WTC11 (cell line): ENCODE measurements around the gene ITGB4. TPM values are rescaled to one million over a fixed set of nuclear protein-coding genes. Genes with fewer than 3 reads are reported as not detected.

Source experiments
- EMX1 ChIP-seq: fragments of 250-450 bp; sonication (Bioruptor Pico); IDR thresholded peaks from 2 replicates; pipeline ENCODE4 v1.8.0; 2021; ENCODE audit warnings: mild to moderate bottlenecking
- FOXJ3 ChIP-seq: sonication (generic); formaldehyde crosslinking; IDR thresholded peaks from 2 replicates; pipeline ENCODE4 v1.9.0; 2021; ENCODE audit warnings: missing genetic modification reagents, mild to moderate bottlenecking, borderline replicate concordance
- FOXP1 ChIP-seq: sonication (generic); formaldehyde crosslinking; IDR thresholded peaks from 2 replicates; pipeline ENCODE4 v1.8.0; 2022; ENCODE audit warnings: missing genetic modification reagents, mild to moderate bottlenecking, moderate library complexity, borderline replicate concordance
- GABPB1 ChIP-seq: sonication (generic); formaldehyde crosslinking; IDR thresholded peaks from 2 replicates; pipeline ENCODE4 v1.8.1; 2023; ENCODE audit warnings: mild to moderate bottlenecking, missing genetic modification reagents
- HMGA2 ChIP-seq: fragments of 250-450 bp; sonication (Bioruptor Pico); IDR thresholded peaks from 2 replicates; pipeline ENCODE4 v1.4.0; 2021; ENCODE audit warnings: mild to moderate bottlenecking, moderate library complexity
- KAT7 ChIP-seq: sonication (generic); formaldehyde crosslinking; IDR thresholded peaks from 2 replicates; pipeline ENCODE4 v1.8.1; 2023; ENCODE audit warnings: missing genetic modification reagents, mild to moderate bottlenecking, borderline replicate concordance
- NFATC4 ChIP-seq: fragments of 250-450 bp; sonication (Bioruptor Pico); IDR thresholded peaks from 2 replicates; pipeline ENCODE4 v1.9.0; 2021; ENCODE audit warnings: mild to moderate bottlenecking
- OVOL2 ChIP-seq: fragments of 250-450 bp; sonication (Bioruptor Pico); IDR thresholded peaks from 2 replicates; pipeline ENCODE4 v1.9.0; 2021; ENCODE audit warnings: mild to moderate bottlenecking, borderline replicate concordance
- PRRX2 ChIP-seq: fragments of 250-450 bp; sonication (Bioruptor Pico); IDR thresholded peaks from 2 replicates; pipeline ENCODE4 v1.8.0; 2021; ENCODE audit warnings: mild to moderate bottlenecking
- SP1 ChIP-seq: sonication (generic); formaldehyde crosslinking; conservative IDR thresholded peaks from 2 replicates; pipeline ENCODE4 v1.8.1; 2022; ENCODE audit warnings: missing genetic modification reagents
- ZNF219 ChIP-seq: sonication (generic); formaldehyde crosslinking; IDR thresholded peaks from 2 replicates; pipeline ENCODE4 v1.8.0; 2023; ENCODE audit warnings: missing genetic modification reagents, mild to moderate bottlenecking, borderline replicate concordance
- ZNF232 ChIP-seq: sonication (generic); formaldehyde crosslinking; IDR thresholded peaks from 2 replicates; pipeline ENCODE4 v1.8.0; 2022; ENCODE audit warnings: mild to moderate bottlenecking, missing genetic modification reagents
- total RNA-seq: library from RNA; stranded (reverse); gene quantifications from 3 replicates; pipeline ENCODE4 v1.2.3, GENCODE V29; 2021
- TF ChIP-seq, protein P1 (sequence below): fragments of 250-450 bp; sonication (Bioruptor Pico); IDR thresholded peaks from 2 replicates; pipeline ENCODE4 v1.9.0; 2021; ENCODE audit warnings: mild to moderate bottlenecking, borderline replicate concordance
- TF ChIP-seq, protein P2 (sequence below): sonication (generic); formaldehyde crosslinking; IDR thresholded peaks from 2 replicates; pipeline ENCODE4 v1.8.1; 2023; ENCODE audit warnings: mild to moderate bottlenecking, missing genetic modification reagents, moderate library complexity
- TF ChIP-seq, protein P3 (sequence below): sonication (generic); formaldehyde crosslinking; IDR thresholded peaks from 2 replicates; pipeline ENCODE4 v1.8.1; 2023; ENCODE audit warnings: mild to moderate bottlenecking, missing genetic modification reagents, moderate library complexity
- TF ChIP-seq, protein P4 (sequence below): sonication (generic); formaldehyde crosslinking; IDR thresholded peaks from 2 replicates; pipeline ENCODE4 v1.8.1; 2023; ENCODE audit warnings: mild to moderate bottlenecking, missing genetic modification reagents
- TF ChIP-seq, protein P5 (sequence below): fragments of 250-450 bp; sonication (Bioruptor Pico); IDR thresholded peaks from 2 replicates; pipeline ENCODE4 v1.9.0; 2021; ENCODE audit warnings: mild to moderate bottlenecking
- TF ChIP-seq, protein P6 (sequence below): sonication (generic); formaldehyde crosslinking; IDR thresholded peaks from 2 replicates; pipeline ENCODE4 v1.8.1; 2022; ENCODE audit warnings: mild to moderate bottlenecking, moderate library complexity, missing genetic modification reagents

The ITGB4 gene
- total RNA-seq, 1 experiment from 2014 or later: 9.5 TPM

DNA sequence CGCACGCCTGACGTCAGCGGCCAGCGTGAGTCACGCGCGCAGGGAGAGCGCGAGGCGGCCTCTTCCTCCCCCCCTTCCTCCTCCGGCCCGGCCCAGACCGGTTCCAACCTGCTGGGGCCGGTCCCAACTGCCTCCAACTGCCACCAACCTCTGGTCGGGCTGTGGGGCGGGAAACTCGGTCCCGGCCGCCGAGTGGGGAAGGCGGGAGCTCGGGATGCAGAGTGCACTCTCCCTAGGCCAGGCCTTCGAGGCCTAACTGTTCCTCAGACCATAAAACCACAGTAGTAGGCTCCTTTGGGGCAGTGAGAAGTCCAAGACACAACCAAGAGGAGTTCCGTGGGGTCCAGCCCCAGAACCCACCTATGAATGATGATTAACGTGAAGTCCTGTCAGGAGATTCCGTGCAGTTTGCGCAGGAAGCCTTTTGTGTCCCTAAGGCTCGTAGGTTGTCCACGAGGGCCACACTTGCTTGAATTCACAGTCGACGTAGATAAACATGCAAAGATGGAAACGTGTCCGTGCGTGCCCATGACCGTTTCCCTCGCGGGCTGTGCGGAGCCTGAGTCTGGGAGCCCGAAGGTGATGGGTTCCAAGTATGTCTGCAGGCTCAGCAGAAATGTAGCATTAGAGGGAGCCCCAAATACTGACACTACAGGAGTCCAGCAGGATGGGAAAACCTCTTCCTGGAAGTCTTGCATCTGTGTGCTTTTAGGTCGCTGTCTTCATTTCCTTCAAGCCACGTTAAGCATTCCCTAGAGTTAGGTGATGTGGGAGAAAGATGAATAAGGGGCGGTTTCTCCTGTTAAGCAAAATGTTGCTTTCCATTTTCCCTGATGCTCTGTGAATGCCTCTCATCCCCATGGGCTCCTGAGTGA is 64.0 kb downstream of the ITGB4 start (continued):
- TF ChIP-seq, protein P1, sequence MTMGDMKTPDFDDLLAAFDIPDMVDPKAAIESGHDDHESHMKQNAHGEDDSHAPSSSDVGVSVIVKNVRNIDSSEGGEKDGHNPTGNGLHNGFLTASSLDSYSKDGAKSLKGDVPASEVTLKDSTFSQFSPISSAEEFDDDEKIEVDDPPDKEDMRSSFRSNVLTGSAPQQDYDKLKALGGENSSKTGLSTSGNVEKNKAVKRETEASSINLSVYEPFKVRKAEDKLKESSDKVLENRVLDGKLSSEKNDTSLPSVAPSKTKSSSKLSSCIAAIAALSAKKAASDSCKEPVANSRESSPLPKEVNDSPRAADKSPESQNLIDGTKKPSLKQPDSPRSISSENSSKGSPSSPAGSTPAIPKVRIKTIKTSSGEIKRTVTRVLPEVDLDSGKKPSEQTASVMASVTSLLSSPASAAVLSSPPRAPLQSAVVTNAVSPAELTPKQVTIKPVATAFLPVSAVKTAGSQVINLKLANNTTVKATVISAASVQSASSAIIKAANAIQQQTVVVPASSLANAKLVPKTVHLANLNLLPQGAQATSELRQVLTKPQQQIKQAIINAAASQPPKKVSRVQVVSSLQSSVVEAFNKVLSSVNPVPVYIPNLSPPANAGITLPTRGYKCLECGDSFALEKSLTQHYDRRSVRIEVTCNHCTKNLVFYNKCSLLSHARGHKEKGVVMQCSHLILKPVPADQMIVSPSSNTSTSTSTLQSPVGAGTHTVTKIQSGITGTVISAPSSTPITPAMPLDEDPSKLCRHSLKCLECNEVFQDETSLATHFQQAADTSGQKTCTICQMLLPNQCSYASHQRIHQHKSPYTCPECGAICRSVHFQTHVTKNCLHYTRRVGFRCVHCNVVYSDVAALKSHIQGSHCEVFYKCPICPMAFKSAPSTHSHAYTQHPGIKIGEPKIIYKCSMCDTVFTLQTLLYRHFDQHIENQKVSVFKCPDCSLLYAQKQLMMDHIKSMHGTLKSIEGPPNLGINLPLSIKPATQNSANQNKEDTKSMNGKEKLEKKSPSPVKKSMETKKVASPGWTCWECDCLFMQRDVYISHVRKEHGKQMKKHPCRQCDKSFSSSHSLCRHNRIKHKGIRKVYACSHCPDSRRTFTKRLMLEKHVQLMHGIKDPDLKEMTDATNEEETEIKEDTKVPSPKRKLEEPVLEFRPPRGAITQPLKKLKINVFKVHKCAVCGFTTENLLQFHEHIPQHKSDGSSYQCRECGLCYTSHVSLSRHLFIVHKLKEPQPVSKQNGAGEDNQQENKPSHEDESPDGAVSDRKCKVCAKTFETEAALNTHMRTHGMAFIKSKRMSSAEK (CRISPR knock-in tag): peak; percentile 54; the same call in 1 of the 2 replicates
- peak; percentile 77; the same call in 1 of the 2 replicates for TF ChIP-seq NFATC4
- TF ChIP-seq ZNF219 (CRISPR knock-in tag): peak; percentile 72; the same call in 1 of the 2 replicates
- peak; percentile 3 for TF ChIP-seq GABPB1 (CRISPR knock-in tag)
- TF ChIP-seq, protein P2, sequence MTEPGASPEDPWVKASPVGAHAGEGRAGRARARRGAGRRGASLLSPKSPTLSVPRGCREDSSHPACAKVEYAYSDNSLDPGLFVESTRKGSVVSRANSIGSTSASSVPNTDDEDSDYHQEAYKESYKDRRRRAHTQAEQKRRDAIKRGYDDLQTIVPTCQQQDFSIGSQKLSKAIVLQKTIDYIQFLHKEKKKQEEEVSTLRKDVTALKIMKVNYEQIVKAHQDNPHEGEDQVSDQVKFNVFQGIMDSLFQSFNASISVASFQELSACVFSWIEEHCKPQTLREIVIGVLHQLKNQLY (CRISPR knock-in tag): no peak
- TF ChIP-seq FOXJ3 (CRISPR knock-in tag): 0 out of 2 replicates have a peak, but pooled peaks have one; percentile 54
- peak; percentile 25; the same call in 1 of the 2 replicates for TF ChIP-seq OVOL2
- TF ChIP-seq ZNF232 (CRISPR knock-in tag): no peak
- TF ChIP-seq, protein P3, sequence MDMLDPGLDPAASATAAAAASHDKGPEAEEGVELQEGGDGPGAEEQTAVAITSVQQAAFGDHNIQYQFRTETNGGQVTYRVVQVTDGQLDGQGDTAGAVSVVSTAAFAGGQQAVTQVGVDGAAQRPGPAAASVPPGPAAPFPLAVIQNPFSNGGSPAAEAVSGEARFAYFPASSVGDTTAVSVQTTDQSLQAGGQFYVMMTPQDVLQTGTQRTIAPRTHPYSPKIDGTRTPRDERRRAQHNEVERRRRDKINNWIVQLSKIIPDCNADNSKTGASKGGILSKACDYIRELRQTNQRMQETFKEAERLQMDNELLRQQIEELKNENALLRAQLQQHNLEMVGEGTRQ (CRISPR knock-in tag): peak; percentile 74
- TF ChIP-seq SP1 (CRISPR knock-in tag): 0 out of 2 replicates have a peak, but pooled peaks have one; percentile 1
- TF ChIP-seq EMX1 (CRISPR knock-in tag): peak; percentile 68; the same call in 1 of the 2 replicates
- TF ChIP-seq FOXP1 (CRISPR knock-in tag): peak; percentile 83; the same call in 1 of the 2 replicates
- TF ChIP-seq PRRX2 (CRISPR knock-in tag): peak; percentile 13; the same call in 1 of the 2 replicates
- TF ChIP-seq KAT7: peak; percentile 27; the same call in 1 of the 2 replicates
- TF ChIP-seq, protein P4, sequence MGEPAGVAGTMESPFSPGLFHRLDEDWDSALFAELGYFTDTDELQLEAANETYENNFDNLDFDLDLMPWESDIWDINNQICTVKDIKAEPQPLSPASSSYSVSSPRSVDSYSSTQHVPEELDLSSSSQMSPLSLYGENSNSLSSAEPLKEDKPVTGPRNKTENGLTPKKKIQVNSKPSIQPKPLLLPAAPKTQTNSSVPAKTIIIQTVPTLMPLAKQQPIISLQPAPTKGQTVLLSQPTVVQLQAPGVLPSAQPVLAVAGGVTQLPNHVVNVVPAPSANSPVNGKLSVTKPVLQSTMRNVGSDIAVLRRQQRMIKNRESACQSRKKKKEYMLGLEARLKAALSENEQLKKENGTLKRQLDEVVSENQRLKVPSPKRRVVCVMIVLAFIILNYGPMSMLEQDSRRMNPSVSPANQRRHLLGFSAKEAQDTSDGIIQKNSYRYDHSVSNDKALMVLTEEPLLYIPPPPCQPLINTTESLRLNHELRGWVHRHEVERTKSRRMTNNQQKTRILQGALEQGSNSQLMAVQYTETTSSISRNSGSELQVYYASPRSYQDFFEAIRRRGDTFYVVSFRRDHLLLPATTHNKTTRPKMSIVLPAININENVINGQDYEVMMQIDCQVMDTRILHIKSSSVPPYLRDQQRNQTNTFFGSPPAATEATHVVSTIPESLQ (CRISPR knock-in tag): no peak
- TF ChIP-seq, protein P5, sequence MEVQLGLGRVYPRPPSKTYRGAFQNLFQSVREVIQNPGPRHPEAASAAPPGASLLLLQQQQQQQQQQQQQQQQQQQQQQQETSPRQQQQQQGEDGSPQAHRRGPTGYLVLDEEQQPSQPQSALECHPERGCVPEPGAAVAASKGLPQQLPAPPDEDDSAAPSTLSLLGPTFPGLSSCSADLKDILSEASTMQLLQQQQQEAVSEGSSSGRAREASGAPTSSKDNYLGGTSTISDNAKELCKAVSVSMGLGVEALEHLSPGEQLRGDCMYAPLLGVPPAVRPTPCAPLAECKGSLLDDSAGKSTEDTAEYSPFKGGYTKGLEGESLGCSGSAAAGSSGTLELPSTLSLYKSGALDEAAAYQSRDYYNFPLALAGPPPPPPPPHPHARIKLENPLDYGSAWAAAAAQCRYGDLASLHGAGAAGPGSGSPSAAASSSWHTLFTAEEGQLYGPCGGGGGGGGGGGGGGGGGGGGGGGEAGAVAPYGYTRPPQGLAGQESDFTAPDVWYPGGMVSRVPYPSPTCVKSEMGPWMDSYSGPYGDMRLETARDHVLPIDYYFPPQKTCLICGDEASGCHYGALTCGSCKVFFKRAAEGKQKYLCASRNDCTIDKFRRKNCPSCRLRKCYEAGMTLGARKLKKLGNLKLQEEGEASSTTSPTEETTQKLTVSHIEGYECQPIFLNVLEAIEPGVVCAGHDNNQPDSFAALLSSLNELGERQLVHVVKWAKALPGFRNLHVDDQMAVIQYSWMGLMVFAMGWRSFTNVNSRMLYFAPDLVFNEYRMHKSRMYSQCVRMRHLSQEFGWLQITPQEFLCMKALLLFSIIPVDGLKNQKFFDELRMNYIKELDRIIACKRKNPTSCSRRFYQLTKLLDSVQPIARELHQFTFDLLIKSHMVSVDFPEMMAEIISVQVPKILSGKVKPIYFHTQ (CRISPR knock-in tag): peak; percentile 84; the same call in 1 of the 2 replicates
- TF ChIP-seq HMGA2 (CRISPR knock-in tag): peak; percentile 40; the same call in 1 of the 2 replicates
- TF ChIP-seq, protein P6, sequence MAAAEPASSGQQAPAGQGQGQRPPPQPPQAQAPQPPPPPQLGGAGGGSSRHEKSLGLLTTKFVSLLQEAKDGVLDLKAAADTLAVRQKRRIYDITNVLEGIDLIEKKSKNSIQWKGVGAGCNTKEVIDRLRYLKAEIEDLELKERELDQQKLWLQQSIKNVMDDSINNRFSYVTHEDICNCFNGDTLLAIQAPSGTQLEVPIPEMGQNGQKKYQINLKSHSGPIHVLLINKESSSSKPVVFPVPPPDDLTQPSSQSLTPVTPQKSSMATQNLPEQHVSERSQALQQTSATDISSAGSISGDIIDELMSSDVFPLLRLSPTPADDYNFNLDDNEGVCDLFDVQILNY (CRISPR knock-in tag): peak; percentile 95
